ENCODE results near the gene FOSL2.

GRCh38 chr2:28347193-28347592 is 45.5 kb upstream of the FOSL2 start:
- TF ChIP-seq CTCF (IDR thresholded peaks at IDR 0.05; ENCODE audit: low read length) (no peak), EZH2 (IDR thresholded peaks at IDR 0.05; ENCODE audit: borderline replicate concordance, low read length) (no peak)
